SW480 (cell line): Measurements from ENCODE around the gene TTLL6.

ENCODE experiments used
- DNase-seq: peaks from one replicate; pipeline ENCODE4 v3.0.0-alpha.2; 2016; ENCODE audit warnings: low spot score

TTLL6 gene

GRCh38 chr17:48737330-48738043 is 79.5 kb downstream of the TTLL6 start:
- DNase-seq = no peak

- no peak for DNase-seq
Observed at GRCh38 chr17:48735062-48735351, 82.0 kb downstream of the TTLL6 start.

GRCh38 chr17:48734333-48735061 is 82.5 kb downstream of the TTLL6 start:
- DNase-seq = no peak

- no peak for DNase-seq
Observed at GRCh38 chr17:48733632-48734328, 83.2 kb downstream of the TTLL6 start.

- DNase-seq = no peak
Observed at GRCh38 chr17:48732688-48733629, 84.1 kb downstream of the TTLL6 start.

- no peak for DNase-seq
Observed at GRCh38 chr17:48731355-48731754, 85.7 kb downstream of the TTLL6 start.

- DNase-seq = no peak
Observed at GRCh38 chr17:48730240-48730550, 86.8 kb downstream of the TTLL6 start.

- no peak for DNase-seq
Observed at GRCh38 chr17:48729335-48730239, 87.4 kb downstream of the TTLL6 start.

- DNase-seq = peak; percentile 75
Observed at GRCh38 chr17:48728232-48729231, 88.5 kb downstream of the TTLL6 start, which contains the start of gene HOXB13. Gene HOXB13 (minus strand): TSS chr17:48728750. CDS start chr17:48728593, 157 bp downstream.

GRCh38 chr17:48727415-48728175 is 89.4 kb downstream of the TTLL6 start:
- DNase-seq = no peak

GRCh38 chr17:48726916-48727286 is 90.1 kb downstream of the TTLL6 start:
- no peak for DNase-seq

GRCh38 chr17:48726114-48726915 is 90.7 kb downstream of the TTLL6 start:
- DNase-seq = no peak

GRCh38 chr17:48725288-48726064 is 91.6 kb downstream of the TTLL6 start:
- no peak for DNase-seq

- DNase-seq = no peak
Observed at GRCh38 chr17:48725004-48725287, 92.1 kb downstream of the TTLL6 start.

GRCh38 chr17:48724251-48725003 is 92.6 kb downstream of the TTLL6 start:
- DNase-seq = peak; percentile 56

- DNase-seq = peak; percentile 40
Observed at GRCh38 chr17:48723423-48724250, 93.4 kb downstream of the TTLL6 start.
